GM13976 (cell line): ENCODE measurements around the gene NUP93.

ENCODE experiments used
- DNase-seq: peaks from one replicate; pipeline ENCODE4 v3.0.0; 2012; ENCODE audit warnings: low spot score
- CTCF ChIP-seq: IDR thresholded peaks from 2 replicates; pipeline ENCODE4 v1.5.1; 2012; ENCODE audit warnings: borderline replicate concordance, mild to moderate bottlenecking; ENCODE audit not compliant: insufficient read depth; ENCODE audit errors: extremely low read depth, missing control alignments, control extremely low read depth
- in situ Hi-C: fragments of 300-500 bp; cut with MboI; formaldehyde crosslinking; loops from one replicate; pipeline ENCODE4 v1.12.0; 2022; ENCODE audit warnings: low sequenced_read_pairs, mixed read lengths, inconsistent platforms; ENCODE audit not compliant: unreplicated experiment

Gene NUP93

DNA sequence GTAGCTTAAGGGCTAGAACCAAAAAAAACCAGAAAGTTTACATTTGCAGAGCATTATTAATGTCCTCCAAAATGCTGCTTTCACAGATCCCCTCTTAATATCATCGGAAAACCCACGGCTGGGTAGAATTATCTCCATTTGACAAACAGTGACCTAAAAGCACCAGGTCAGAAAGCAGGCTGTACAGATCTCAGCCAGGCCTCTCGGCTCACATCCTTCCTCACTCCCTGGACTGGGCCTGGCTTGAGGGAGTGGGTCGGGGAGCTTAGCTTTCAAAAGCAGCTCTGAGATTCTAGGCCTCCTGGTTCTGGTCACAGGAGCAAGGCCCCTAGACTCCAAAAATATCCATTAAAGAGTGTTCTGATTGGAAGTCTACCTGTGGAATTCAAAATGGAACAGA lies 126.0 kb downstream of the NUP93 start:
- DNase-seq: no peak
- no peak for TF ChIP-seq CTCF
- in situ Hi-C loops: no loop called here

DNA sequence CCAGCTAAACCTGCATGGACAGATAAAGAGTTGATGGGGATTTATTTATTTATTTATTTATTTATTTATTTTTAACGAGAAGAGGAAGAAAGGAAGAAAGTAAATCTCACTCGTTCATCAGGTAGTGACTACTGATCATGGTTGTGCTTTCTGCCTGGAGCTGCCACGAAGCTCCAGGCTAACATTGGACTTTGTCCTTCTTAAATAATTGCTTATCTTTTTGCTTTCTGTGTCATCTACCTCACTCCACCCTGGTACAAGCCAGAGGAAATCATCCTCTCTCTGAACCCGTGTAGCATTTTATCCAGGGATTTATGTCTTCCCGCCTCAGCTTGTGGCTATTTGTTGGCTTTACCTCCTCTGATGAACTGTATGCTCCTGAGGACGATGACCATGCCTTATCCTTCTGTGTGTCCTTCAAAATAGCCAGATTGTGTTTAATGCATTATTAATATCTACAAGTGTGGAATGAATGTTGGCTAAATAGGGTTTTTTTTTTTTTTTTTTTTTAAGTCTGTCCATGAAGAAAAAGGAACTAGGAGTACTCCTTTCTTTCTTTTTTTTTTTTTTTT lies 127.0 kb downstream of the NUP93 start:
- DNase-seq: no peak
- no peak for TF ChIP-seq CTCF
- in situ Hi-C loops: no loop called here

DNA sequence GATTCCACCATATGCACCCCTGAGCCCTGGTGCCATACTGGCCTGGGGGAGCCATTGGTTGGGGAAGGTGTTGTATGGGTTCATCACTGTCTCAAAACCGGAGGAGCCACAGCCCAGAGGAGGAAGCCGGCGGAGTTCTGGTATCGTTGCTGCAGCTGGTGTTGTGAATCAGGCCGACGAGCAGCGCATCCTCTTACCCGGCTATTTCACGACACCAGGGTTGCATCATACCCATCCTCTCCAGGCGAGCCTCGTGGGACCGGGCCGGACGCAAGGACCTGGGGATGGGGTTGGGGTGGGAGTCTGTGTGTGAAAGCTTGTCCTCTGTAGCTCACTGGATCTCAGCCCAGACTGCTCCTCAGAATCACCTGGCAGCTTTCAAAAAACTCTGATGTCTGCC lies 128.4 kb downstream of the NUP93 start:
- in situ Hi-C loops: no loop called here
- no peak for DNase-seq
- no peak for TF ChIP-seq CTCF

GRCh38 chr16:56859636-56860035 lies 129.7 kb downstream of the NUP93 start:
- DNase-seq: no peak
- no peak for TF ChIP-seq CTCF
- in situ Hi-C loops: loop anchor here (10.0 kb wide), 1 partner anchor 185 kb away; no protein-coding TSS in a partner anchor

DNA sequence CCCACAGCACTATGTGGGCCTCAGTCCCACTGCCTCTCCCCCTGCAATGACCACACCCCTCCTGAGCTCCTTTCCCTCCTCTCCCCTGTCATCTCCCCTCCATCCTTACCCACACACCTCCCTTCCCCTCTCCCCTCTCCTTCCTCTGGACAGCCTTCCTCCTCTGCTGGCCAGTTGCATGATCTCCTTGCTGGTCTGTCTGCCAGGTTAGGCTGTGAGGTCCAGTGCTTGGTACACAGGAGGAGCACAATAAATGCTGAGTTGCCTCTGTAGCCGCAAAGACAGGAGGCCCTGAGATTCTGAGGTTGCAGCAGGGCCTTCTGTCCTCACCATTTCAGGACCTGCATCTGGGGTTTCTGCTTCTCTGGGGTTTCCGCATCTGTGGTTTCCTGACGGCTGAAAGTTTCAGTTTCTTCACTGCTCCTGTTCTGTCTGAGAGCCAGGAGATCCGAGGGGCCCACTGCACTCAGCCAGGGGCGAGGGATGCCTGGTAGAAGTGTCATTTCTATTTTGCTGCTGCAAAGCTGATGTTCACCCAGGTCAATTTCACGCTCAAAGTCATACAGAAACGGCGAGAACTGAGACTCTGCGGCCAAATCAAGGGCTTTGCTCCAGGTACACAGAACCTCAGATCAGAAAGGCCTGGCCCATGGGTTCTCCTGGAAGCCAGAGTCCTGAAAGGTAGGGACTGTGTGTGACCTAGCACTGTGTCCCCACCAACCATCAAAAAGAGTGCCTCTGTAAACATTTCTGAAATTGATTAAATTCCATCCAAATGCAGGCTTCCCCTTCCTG lies 130.5 kb downstream of the NUP93 start:
- no peak for TF ChIP-seq CTCF
- in situ Hi-C loops: loop anchor here (10.0 kb wide), 1 partner anchor 184 kb away; no protein-coding TSS in a partner anchor
- DNase-seq: peak; percentile 78

- no peak for DNase-seq
- in situ Hi-C loops: loop anchor here (10.0 kb wide), 1 partner anchor 184 kb away; no protein-coding TSS in a partner anchor
- TF ChIP-seq CTCF: no peak
These were observed 131.2 kb downstream of the NUP93 start for GRCh38 chr16:56861092-56861610.
